Hepatocyte (in vitro differentiated cells): ENCODE results near the gene ATAD2B. TPM values are rescaled to one million over a fixed set of nuclear protein-coding genes. Genes with fewer than 3 reads are reported as not detected.
"Not testable (repeated sequence)": the region's sequence is repeated elsewhere in the genome, so short reads cannot be mapped to it uniquely, and the experiment has no call there.

Experiments
- DNase-seq: peaks from one replicate; pipeline ENCODE4 v3.0.0-alpha.2; 2016; ENCODE audit warnings: low spot score
- H2AFZ ChIP-seq: fragments of 200-600 bp; sonication (generic); 2 replicates; pipeline ENCODE4 v1.6.0; 2016; ENCODE audit warnings: antibody characterized with exemption, mild to moderate bottlenecking
- H3K27ac ChIP-seq: fragments of 200-600 bp; sonication (generic); 2 replicates; pipeline ENCODE4 v1.5.1; 2016; ENCODE audit warnings: mild to moderate bottlenecking
- H3K27me3 ChIP-seq: fragments of 200-600 bp; sonication (generic); 2 replicates; pipeline ENCODE4 v1.6.1; 2016
- H3K36me3 ChIP-seq: fragments of 200-600 bp; sonication (generic); replicated peaks from 2 replicates; pipeline ENCODE4 v1.5.1; 2016; ENCODE audit warnings: low read depth; ENCODE audit not compliant: insufficient read depth
- H3K4me1 ChIP-seq: fragments of 200-600 bp; sonication (generic); 2 replicates; pipeline ENCODE4 v1.5.1; 2016; ENCODE audit warnings: mild to moderate bottlenecking, moderate library complexity; ENCODE audit not compliant: insufficient read depth
- H3K4me2 ChIP-seq: fragments of 200-600 bp; sonication (generic); 2 replicates; pipeline ENCODE4 v1.6.0; 2016
- H3K4me3 ChIP-seq: fragments of 200-600 bp; sonication (generic); 2 replicates; pipeline ENCODE4 v1.5.1; 2016; ENCODE audit warnings: mild to moderate bottlenecking
- H3K79me2 ChIP-seq: fragments of 200-600 bp; sonication (generic); 2 replicates; pipeline ENCODE4 v1.6.0; 2017; ENCODE audit warnings: mild to moderate bottlenecking
- H3K9me2 ChIP-seq: fragments of 200-600 bp; sonication (generic); replicated peaks from 2 replicates; pipeline ENCODE4 v1.6.0; 2017; ENCODE audit warnings: mild to moderate bottlenecking; ENCODE audit not compliant: insufficient read depth
- H3K9me3 ChIP-seq: fragments of 200-600 bp; sonication (generic); 2 replicates; pipeline ENCODE4 v1.5.1; 2016; ENCODE audit warnings: low read depth, mild to moderate bottlenecking
- H4K20me1 ChIP-seq: fragments of 200-600 bp; sonication (generic); 2 replicates; pipeline ENCODE4 v1.6.0; 2016; ENCODE audit warnings: mild to moderate bottlenecking; ENCODE audit not compliant: insufficient read depth, poor library complexity, severe bottlenecking
- CTCF ChIP-seq: fragments of 200-600 bp; sonication (generic); IDR thresholded peaks from 2 replicates; pipeline ENCODE4 v1.5.1; 2016; ENCODE audit warnings: antibody characterized with exemption, mild to moderate bottlenecking; ENCODE audit not compliant: poor library complexity
- EZH2 ChIP-seq: fragments of 200-600 bp; sonication (generic); IDR thresholded peaks from 2 replicates; pipeline ENCODE4 v1.6.1; 2016; ENCODE audit warnings: antibody characterized with exemption, mild to moderate bottlenecking, borderline replicate concordance
- EZH2phosphoT487 ChIP-seq: fragments of 200-600 bp; sonication (generic); IDR thresholded peaks from one replicate; pipeline ENCODE4 v1.6.1; 2018; ENCODE audit warnings: antibody characterized with exemption, mild to moderate bottlenecking, low read depth, moderate library complexity; ENCODE audit not compliant: unreplicated experiment, severe bottlenecking
- WGBS: methylation state at CpG from one replicate; pipeline ENCODE4 v1.1.6; 2016; ENCODE audit warnings: low lambda C conversion rate; ENCODE audit errors: missing lambda C conversion rate; 5-methylcytosine and 5-hydroxymethylcytosine counted together
- polyA plus RNA-seq: library from polyadenylated mRNA; unstranded; fragments of >200 nt; fragmentation: Nextera tagmentation; extraction: Ambion mirVana; gene quantifications from 2 replicates; pipeline ENCODE4 v1.2.1, GENCODE V29; 2016
- total RNA-seq: library from RNA; depleted of rRNA; stranded (reverse); fragments of >200 nt; gene quantifications from 2 replicates; pipeline ENCODE4 v1.2.3, GENCODE V29; 2014

The ATAD2B gene
- total and polyA plus RNA-seq, 2 experiments from 2014 or later, result 6.1 to 17.1 TPM

GRCh38 chr2:23784971-23785370 lies 142.0 kb downstream of the ATAD2B start:
- Histone ChIP-seq H3K27me3 (no peaks in the 10 kb centered on the region), H3K4me2 (no peak overlapping the region), H3K79me2 (peaks cover under 1% of the 10 kb centered on the region), H4K20me1 (no peaks in the 10 kb centered on the region), H3K4me3 (no peak overlapping the region), H3K9me2 (no peaks in the 10 kb centered on the region), H3K4me1 (peaks cover 11% of the 10 kb centered on the region), H3K36me3 (no peaks in the 10 kb centered on the region), H2AFZ (no peak overlapping the region), H3K27ac (no peak overlapping the region), H3K9me3 (no peaks in the 10 kb centered on the region)
- TF ChIP-seq EZH2phosphoT487, result no peak
- TF ChIP-seq EZH2, result no peak
- no peak for TF ChIP-seq CTCF
- DNase-seq, result no peak

GRCh38 chr2:23782646-23783045 lies 144.3 kb downstream of the ATAD2B start:
- Histone ChIP-seq H3K9me2 (no peaks in the 10 kb centered on the region), H3K36me3 (no peaks in the 10 kb centered on the region), H3K4me2 (no peak overlapping the region), H3K4me3 (no peak overlapping the region), H2AFZ (no peak overlapping the region), H3K27me3 (no peaks in the 10 kb centered on the region), H3K9me3 (no peaks in the 10 kb centered on the region), H4K20me1 (no peaks in the 10 kb centered on the region), H3K27ac (no peak overlapping the region), H3K79me2 (no peaks in the 10 kb centered on the region), H3K4me1 (no peaks in the 10 kb centered on the region)
- no peak for TF ChIP-seq EZH2phosphoT487
- TF ChIP-seq EZH2, result no peak
- no peak for TF ChIP-seq CTCF
- DNase-seq, result no peak
- 65% methylated on average over 1 of the region's 1 CpG for WGBS

- WGBS, result 79% methylated on average over 2 of the region's 2 CpGs
- Histone ChIP-seq H4K20me1 (no peaks in the 10 kb centered on the region), H3K9me2 (no peaks in the 10 kb centered on the region), H3K79me2 (no peaks in the 10 kb centered on the region), H2AFZ (no peak overlapping the region), H3K36me3 (no peaks in the 10 kb centered on the region), H3K27me3 (no peaks in the 10 kb centered on the region), H3K27ac (no peak overlapping the region), H3K4me1 (no peaks in the 10 kb centered on the region), H3K9me3 (no peaks in the 10 kb centered on the region), H3K4me2 (no peak overlapping the region), H3K4me3 (no peak overlapping the region)
- DNase-seq, result no peak
- TF ChIP-seq EZH2phosphoT487, result no peak
- TF ChIP-seq EZH2, result no peak
- no peak for TF ChIP-seq CTCF
Measured at GRCh38 chr2:23782126-23782525, 144.8 kb downstream of the ATAD2B start.

GRCh38 chr2:23780465-23780864 lies 146.5 kb downstream of the ATAD2B start:
- H3K36me3 ChIP-seq, H3K4me2 ChIP-seq, H2AFZ ChIP-seq, H3K27ac ChIP-seq, H3K79me2 ChIP-seq, H3K9me2 ChIP-seq, H3K4me1 ChIP-seq, H3K27me3 ChIP-seq, H3K9me3 ChIP-seq, H3K4me3 ChIP-seq, H4K20me1 ChIP-seq, DNase-seq: not testable (repeated sequence)
- WGBS, result 94% methylated on average over 10 of the region's 10 CpGs
